Ureter (tissue), 1 donor: Measurements from ENCODE around the gene KRTAP12-3. TPM values are rescaled to one million over a fixed set of nuclear protein-coding genes. Genes with fewer than 3 reads are reported as not detected.
"Not testable (repeated sequence)": the region's sequence is repeated elsewhere in the genome, so short reads cannot be mapped to it uniquely, and the experiment has no call there.

Experiments used
- DNase-seq: peaks from one replicate; pipeline ENCODE4 v3.0.0-alpha.2; 2020; ENCODE audit warnings: low spot score
- total RNA-seq: library from RNA; stranded (reverse); gene quantifications from one replicate; pipeline ENCODE4 v1.2.4, GENCODE V29; 2023
- donor health status: DM: yes; HTN: yes; CAD: no.

The KRTAP12-3 gene
- total RNA-seq, 1 donor from 2014 or later: not detected

- no peak for DNase-seq
Observed at GRCh38 chr21:44650265-44650972, 7.3 kb upstream of the KRTAP12-3 start.

GRCh38 chr21:44650973-44651675 is 6.6 kb upstream of the KRTAP12-3 start:
- no peak for DNase-seq

GRCh38 chr21:44653123-44653522 is 4.6 kb upstream of the KRTAP12-3 start:
- no peak for DNase-seq

- DNase-seq: no peak
Observed at GRCh38 chr21:44653656-44654575, 3.8 kb upstream of the KRTAP12-3 start.

- DNase-seq: no peak
Observed at GRCh38 chr21:44654576-44655175, 3.1 kb upstream of the KRTAP12-3 start, which contains the start of gene KRTAP12-4. TSS of gene KRTAP12-4 (minus strand) at chr21:44654659. CDS start at chr21:44654614, 45 bp downstream.

- no peak for DNase-seq
Observed at GRCh38 chr21:44656868-44657267, 864 bp upstream of the KRTAP12-3 start.

- DNase-seq: no peak
Observed at GRCh38 chr21:44658541-44658910, 794 bp downstream of the KRTAP12-3 start.

- DNase-seq: no peak
Observed at GRCh38 chr21:44658913-44659595, 1.3 kb downstream of the KRTAP12-3 start.

GRCh38 chr21:44661567-44661966 is 3.8 kb downstream of the KRTAP12-3 start:
- DNase-seq: not testable (repeated sequence)

GRCh38 chr21:44664691-44665090 is 7.0 kb downstream of the KRTAP12-3 start:
- DNase-seq: no peak

GRCh38 chr21:44666401-44667320 is 8.9 kb downstream of the KRTAP12-3 start, which contains the start of gene KRTAP12-2:
TSS of gene KRTAP12-2 (minus strand) at chr21:44666927. CDS start at chr21:44666886, 41 bp downstream.
- DNase-seq: no peak

GRCh38 chr21:44667612-44668011 is 9.9 kb downstream of the KRTAP12-3 start:
- no peak for DNase-seq

GRCh38 chr21:44670642-44671432 is 13.1 kb downstream of the KRTAP12-3 start:
- DNase-seq: no peak

- DNase-seq: no peak
Observed at GRCh38 chr21:44671911-44672310, 14.2 kb downstream of the KRTAP12-3 start.

GRCh38 chr21:44677881-44678280 is 20.1 kb downstream of the KRTAP12-3 start:
- DNase-seq: no peak

- no peak for DNase-seq
Observed at GRCh38 chr21:44681152-44681551, 23.4 kb downstream of the KRTAP12-3 start.

- no peak for DNase-seq
Observed at GRCh38 chr21:44681861-44682579, 24.3 kb downstream of the KRTAP12-3 start, which contains the start of gene KRTAP12-1. TSS of gene KRTAP12-1 (minus strand) at chr21:44682163. CDS start at chr21:44682123, 40 bp downstream.

GRCh38 chr21:44682580-44683151 is 24.9 kb downstream of the KRTAP12-3 start:
- DNase-seq: no peak
